Mesendoderm (in vitro differentiated cells): Measurements from ENCODE around the gene VAT1L.

Experiments
- DNase-seq: peaks from one replicate; pipeline ENCODE4 v3.0.0; 2013
- H2AK5ac ChIP-seq: 2 replicates; pipeline ENCODE4 v1.6.1; 2013; ENCODE audit warnings: low read length, inconsistent platforms
- H2BK120ac ChIP-seq: 2 replicates; pipeline ENCODE4 v1.6.1; 2013; ENCODE audit warnings: low read depth, mild to moderate bottlenecking, low read length, moderate library complexity, mixed read lengths
- H2BK15ac ChIP-seq: replicated peaks from 2 replicates; pipeline ENCODE4 v1.6.1; 2013; ENCODE audit warnings: low read depth, mild to moderate bottlenecking, moderate library complexity
- H2BK5ac ChIP-seq: 2 replicates; pipeline ENCODE4 v1.6.1; 2013; ENCODE audit warnings: low read length, inconsistent platforms
- H3K18ac ChIP-seq: 2 replicates; pipeline ENCODE4 v1.6.1; 2013; ENCODE audit warnings: mild to moderate bottlenecking, low read length, mixed read lengths
- H3K23ac ChIP-seq: one replicate; pipeline ENCODE4 v1.6.1; 2013; ENCODE audit warnings: low read length
- H3K27ac ChIP-seq: 2 replicates; pipeline ENCODE4 v1.5.1; 2013; ENCODE audit warnings: low read depth, mild to moderate bottlenecking, inconsistent platforms, low read length, moderate library complexity
- H3K27me3 ChIP-seq: 2 replicates; pipeline ENCODE4 v1.6.1; 2013; ENCODE audit warnings: low read length, control low read depth, mild to moderate bottlenecking, inconsistent platforms; ENCODE audit not compliant: insufficient read depth, poor library complexity
- H3K36me3 ChIP-seq: 2 replicates; pipeline ENCODE4 v1.6.1; 2013; ENCODE audit warnings: low read length, inconsistent platforms; ENCODE audit not compliant: control insufficient read depth, insufficient read depth
- H3K4ac ChIP-seq: one replicate; pipeline ENCODE4 v1.6.1; 2013; ENCODE audit warnings: low read depth, mild to moderate bottlenecking, low read length, moderate library complexity
- H3K4me1 ChIP-seq: 2 replicates; pipeline ENCODE4 v1.6.1; 2013; ENCODE audit warnings: low read depth, low read length, inconsistent platforms; ENCODE audit not compliant: control insufficient read depth
- H3K4me2 ChIP-seq: 2 replicates; pipeline ENCODE4 v1.6.1; 2013; ENCODE audit warnings: low read length
- H3K4me3 ChIP-seq: 2 replicates; pipeline ENCODE4 v1.5.1; 2013; ENCODE audit warnings: mild to moderate bottlenecking, low read length
- H3K56ac ChIP-seq: one replicate; pipeline ENCODE4 v1.6.1; 2013; ENCODE audit warnings: low read length
- H3K79me1 ChIP-seq: 2 replicates; pipeline ENCODE4 v1.6.1; 2013; ENCODE audit warnings: low read length, inconsistent platforms
- H3K79me2 ChIP-seq: 2 replicates; pipeline ENCODE4 v1.6.1; 2013; ENCODE audit warnings: mild to moderate bottlenecking, low read length; ENCODE audit not compliant: control insufficient read depth, insufficient read depth
- H3K9ac ChIP-seq: 2 replicates; pipeline ENCODE4 v1.6.1; 2013; ENCODE audit warnings: low read length, inconsistent platforms
- H4K5ac ChIP-seq: one replicate; pipeline ENCODE4 v1.6.1; 2013; ENCODE audit warnings: low read length
- H4K8ac ChIP-seq: one replicate; pipeline ENCODE4 v1.6.1; 2013; ENCODE audit warnings: low read depth, mild to moderate bottlenecking, control low read depth, low read length, moderate library complexity
- WGBS: extraction: QIAGEN DNeasy Blood & Tissue Kit; methylation state at CpG from one replicate; pipeline ENCODE4 v1.1.7; 2013; ENCODE audit warnings: low lambda C conversion rate, missing lambda C conversion rate; ENCODE audit not compliant: insufficient coverage; ENCODE audit errors: extremely low coverage; 5-methylcytosine and 5-hydroxymethylcytosine counted together

Gene VAT1L

DNA sequence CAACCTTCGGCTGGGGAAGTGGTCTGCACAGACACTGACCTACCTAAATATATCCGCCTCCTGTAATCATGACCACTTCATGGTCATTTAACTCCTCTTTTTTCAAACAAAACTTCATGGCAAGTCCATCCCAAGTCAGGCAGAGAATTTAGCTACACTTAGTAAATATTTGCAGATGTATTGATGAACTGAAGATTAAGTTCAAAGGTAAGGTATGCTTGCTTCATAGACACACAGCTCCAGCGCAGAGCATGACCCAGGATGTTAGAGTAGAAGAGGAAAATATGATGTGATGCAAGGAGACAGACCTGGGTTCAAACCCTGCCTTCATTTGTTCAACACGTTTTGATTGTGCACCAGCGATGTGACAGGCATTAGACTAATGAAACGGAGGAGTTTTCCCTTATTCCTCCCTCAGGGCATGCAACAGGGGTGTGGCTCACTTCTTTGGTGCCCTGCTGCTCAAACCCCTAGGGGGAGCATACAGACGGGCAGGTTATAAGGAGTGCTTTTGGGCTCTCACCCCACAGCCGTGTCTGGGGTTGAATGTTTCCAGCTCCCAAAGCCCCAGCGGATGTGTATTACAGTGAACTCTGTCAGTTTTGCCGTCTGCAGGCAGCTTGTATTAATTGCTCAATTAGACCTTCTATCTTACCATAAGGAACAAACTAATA lies 210.1 kb downstream of the VAT1L start:
- Histone ChIP-seq H4K5ac (no peak overlapping the region), H3K23ac (no peak overlapping the region), H2AK5ac (no peak overlapping the region), H3K79me2 (no peaks in the 10 kb centered on the region), H3K9ac (no peak overlapping the region), H3K4ac (no peak overlapping the region), H3K56ac (peak overlapping the region; percentile 10), H3K79me1 (no peaks in the 10 kb centered on the region), H3K27me3 (no peaks in the 10 kb centered on the region), H4K8ac (no peak overlapping the region), H3K27ac (no peak overlapping the region), H3K4me2 (no peak overlapping the region), H3K18ac (no peak overlapping the region), H3K4me3 (no peak overlapping the region), H2BK5ac (no peak overlapping the region), H3K36me3 (no peaks in the 10 kb centered on the region), H2BK15ac (no peak overlapping the region), H2BK120ac (no peak overlapping the region), H3K4me1 (peaks cover 2% of the 10 kb centered on the region)
- no CpG with 5 or more reads among the region's 10 CpGs for WGBS
- peak; percentile 19 for DNase-seq

GRCh38 chr16:78001451-78002025 lies 213.2 kb downstream of the VAT1L start:
- peaks cover 2% of the 10 kb centered on the region for H3K4me1 ChIP-seq
- H2BK5ac ChIP-seq: no peak overlapping the region
- H2AK5ac ChIP-seq: no peak overlapping the region
- no peaks in the 10 kb centered on the region for H3K27me3 ChIP-seq
- no peak overlapping the region for H3K4ac ChIP-seq
- no peak for DNase-seq
- no peak overlapping the region for H3K9ac ChIP-seq
- no peak overlapping the region for H4K5ac ChIP-seq
- H2BK15ac ChIP-seq: no peak overlapping the region
- H3K36me3 ChIP-seq: no peaks in the 10 kb centered on the region
- H3K4me3 ChIP-seq: no peak overlapping the region
- no peaks in the 10 kb centered on the region for H3K79me2 ChIP-seq
- no peak overlapping the region for H3K56ac ChIP-seq
- WGBS: no CpG with 5 or more reads among the region's 4 CpGs
- no peak overlapping the region for H3K23ac ChIP-seq
- no peak overlapping the region for H3K4me2 ChIP-seq
- H3K79me1 ChIP-seq: no peaks in the 10 kb centered on the region
- H3K18ac ChIP-seq: no peak overlapping the region
- H2BK120ac ChIP-seq: no peak overlapping the region
- H3K27ac ChIP-seq: no peak overlapping the region
- no peak overlapping the region for H4K8ac ChIP-seq

- Histone ChIP-seq H2BK5ac (no peak overlapping the region), H2BK120ac (no peak overlapping the region), H3K9ac (no peak overlapping the region), H3K4me1 (peaks cover 2% of the 10 kb centered on the region), H3K36me3 (no peaks in the 10 kb centered on the region), H4K8ac (no peak overlapping the region), H3K4ac (no peak overlapping the region), H3K79me1 (no peaks in the 10 kb centered on the region), H2BK15ac (no peak overlapping the region), H3K4me2 (no peak overlapping the region), H3K18ac (no peak overlapping the region), H2AK5ac (no peak overlapping the region), H3K23ac (no peak overlapping the region), H3K56ac (peak overlapping the region; percentile 54), H3K79me2 (no peaks in the 10 kb centered on the region), H3K27ac (no peak overlapping the region), H3K27me3 (no peaks in the 10 kb centered on the region), H4K5ac (no peak overlapping the region), H3K4me3 (no peak overlapping the region)
- no CpG with 5 or more reads among the region's 11 CpGs for whole genome bisulfite sequencing
- peak; percentile 97 for DNase-seq
Measured at GRCh38 chr16:78002915-78003538, 214.7 kb downstream of the VAT1L start.

DNA sequence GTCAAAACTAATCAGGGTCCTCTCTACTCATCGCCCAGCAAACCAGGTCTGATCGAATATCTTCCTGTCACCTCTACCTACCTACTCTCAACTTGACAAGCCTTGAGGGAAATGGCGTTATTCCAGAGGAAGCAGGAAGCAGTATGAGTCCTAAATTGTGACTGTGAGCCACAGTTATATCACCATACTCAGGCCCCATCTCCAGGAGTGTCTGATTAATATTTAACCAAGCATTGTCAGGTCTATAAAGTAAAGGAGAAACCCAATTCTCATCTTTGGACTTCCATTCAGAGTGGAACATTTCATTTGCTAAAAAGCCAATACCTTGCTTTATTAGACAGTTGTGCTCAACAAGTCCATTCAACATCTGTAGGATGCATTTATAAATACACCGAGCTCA lies 216.2 kb downstream of the VAT1L start:
- H3K9ac ChIP-seq: no peak overlapping the region
- peaks cover 2% of the 10 kb centered on the region for H3K4me1 ChIP-seq
- H2BK120ac ChIP-seq: no peak overlapping the region
- H2BK15ac ChIP-seq: no peak overlapping the region
- H3K4me2 ChIP-seq: no peak overlapping the region
- H3K4me3 ChIP-seq: no peak overlapping the region
- H3K18ac ChIP-seq: no peak overlapping the region
- no peaks in the 10 kb centered on the region for H3K36me3 ChIP-seq
- no peak overlapping the region for H3K23ac ChIP-seq
- H3K27me3 ChIP-seq: no peaks in the 10 kb centered on the region
- no peaks in the 10 kb centered on the region for H3K79me2 ChIP-seq
- no peak overlapping the region for H4K5ac ChIP-seq
- H4K8ac ChIP-seq: no peak overlapping the region
- H3K27ac ChIP-seq: no peak overlapping the region
- no peak overlapping the region for H2BK5ac ChIP-seq
- no peaks in the 10 kb centered on the region for H3K79me1 ChIP-seq
- no peak overlapping the region for H3K4ac ChIP-seq
- no CpG with 5 or more reads among the region's 4 CpGs for WGBS
- no peak overlapping the region for H3K56ac ChIP-seq
- no peak for DNase-seq
- no peak overlapping the region for H2AK5ac ChIP-seq

- no peak overlapping the region for H3K23ac ChIP-seq
- H2BK5ac ChIP-seq: no peak overlapping the region
- H2BK120ac ChIP-seq: no peak overlapping the region
- no peak overlapping the region for H3K27ac ChIP-seq
- H3K4me2 ChIP-seq: no peak overlapping the region
- no peak overlapping the region for H2BK15ac ChIP-seq
- no peak overlapping the region for H3K4me3 ChIP-seq
- peaks cover 2% of the 10 kb centered on the region for H3K4me1 ChIP-seq
- WGBS: no CpG with 5 or more reads among the region's 5 CpGs
- H3K18ac ChIP-seq: no peak overlapping the region
- H2AK5ac ChIP-seq: no peak overlapping the region
- H3K79me1 ChIP-seq: no peaks in the 10 kb centered on the region
- no peak overlapping the region for H3K4ac ChIP-seq
- peak; percentile 48 for DNase-seq
- H3K36me3 ChIP-seq: no peaks in the 10 kb centered on the region
- no peak overlapping the region for H4K5ac ChIP-seq
- no peaks in the 10 kb centered on the region for H3K27me3 ChIP-seq
- no peak overlapping the region for H3K56ac ChIP-seq
- H3K9ac ChIP-seq: no peak overlapping the region
- H3K79me2 ChIP-seq: no peaks in the 10 kb centered on the region
- H4K8ac ChIP-seq: no peak overlapping the region
Measured at GRCh38 chr16:78005881-78006280, 217.5 kb downstream of the VAT1L start.
